NB4 (cell line): ENCODE results near the gene RPL19.

Experiments used
- DNase-seq: peaks from one replicate; pipeline ENCODE4 v3.0.0; 2010; ENCODE audit warnings: low read depth
- H3K4me3 ChIP-seq: one replicate; pipeline ENCODE4 v1.5.1; 2011; ENCODE audit warnings: mild to moderate bottlenecking, low read depth, low read length, moderate library complexity
- CTCF ChIP-seq: IDR thresholded peaks from one replicate; pipeline ENCODE4 v1.5.1; 2012; ENCODE audit warnings: low read depth, low read length
- MAX ChIP-seq: IDR thresholded peaks from 2 replicates; pipeline ENCODE4 v1.6.1; 2011; ENCODE audit warnings: low read depth, low read length
- MYC ChIP-seq: IDR thresholded peaks from 2 replicates; pipeline ENCODE4 v1.6.1; 2011; ENCODE audit warnings: low read depth, low read length
- POLR2A ChIP-seq: IDR thresholded peaks from 2 replicates; pipeline ENCODE4 v1.6.1; 2011; ENCODE audit warnings: mild to moderate bottlenecking; ENCODE audit not compliant: insufficient read length; ENCODE audit errors: extremely low read depth

RPL19 gene

DNA sequence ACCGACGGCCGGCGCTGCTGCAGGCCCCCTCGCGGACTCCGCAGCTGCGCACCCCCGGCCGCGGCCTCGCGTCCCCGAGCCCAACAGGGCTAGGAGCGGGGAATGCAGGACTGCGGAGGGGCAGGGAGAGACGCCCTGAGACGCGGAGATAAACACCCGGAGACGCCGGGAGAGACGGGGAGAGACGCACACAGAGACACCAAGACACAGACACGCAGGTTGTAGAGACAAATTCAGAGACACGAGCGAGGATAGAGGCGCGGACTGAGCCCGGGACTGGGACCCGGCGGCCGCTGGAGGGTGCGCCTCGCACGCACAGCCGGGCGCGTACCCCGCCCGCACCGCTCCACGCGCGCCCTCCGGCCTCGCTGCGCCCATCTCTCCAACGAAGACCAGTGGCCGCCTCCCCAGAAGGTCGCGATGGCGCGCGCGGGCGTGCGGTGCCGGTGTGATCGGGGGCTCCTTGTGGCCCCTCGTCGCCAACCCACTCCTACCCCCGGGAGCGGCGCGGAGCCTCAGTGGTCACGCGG lies 24.8 kb downstream of the RPL19 start:
- H3K4me3 ChIP-seq: no peak overlapping the region
- no peak for DNase-seq
- TF ChIP-seq POLR2A (no peak), MYC (no peak), MAX (no peak), CTCF (no peak)

GRCh38 chr17:39225308-39225958 lies 25.4 kb downstream of the RPL19 start, which contains the start of gene STAC2:
Gene STAC2, minus strand, starts transcription at chr17:39225945. Its CDS starts 443 bp downstream, at chr17:39225502.
- DNase-seq: no peak
- no peak for TF ChIP-seq POLR2A
- no peak for TF ChIP-seq MAX
- TF ChIP-seq CTCF: no peak
- TF ChIP-seq MYC: no peak
- H3K4me3 ChIP-seq: no peak within 1 kb of the TSS

DNA sequence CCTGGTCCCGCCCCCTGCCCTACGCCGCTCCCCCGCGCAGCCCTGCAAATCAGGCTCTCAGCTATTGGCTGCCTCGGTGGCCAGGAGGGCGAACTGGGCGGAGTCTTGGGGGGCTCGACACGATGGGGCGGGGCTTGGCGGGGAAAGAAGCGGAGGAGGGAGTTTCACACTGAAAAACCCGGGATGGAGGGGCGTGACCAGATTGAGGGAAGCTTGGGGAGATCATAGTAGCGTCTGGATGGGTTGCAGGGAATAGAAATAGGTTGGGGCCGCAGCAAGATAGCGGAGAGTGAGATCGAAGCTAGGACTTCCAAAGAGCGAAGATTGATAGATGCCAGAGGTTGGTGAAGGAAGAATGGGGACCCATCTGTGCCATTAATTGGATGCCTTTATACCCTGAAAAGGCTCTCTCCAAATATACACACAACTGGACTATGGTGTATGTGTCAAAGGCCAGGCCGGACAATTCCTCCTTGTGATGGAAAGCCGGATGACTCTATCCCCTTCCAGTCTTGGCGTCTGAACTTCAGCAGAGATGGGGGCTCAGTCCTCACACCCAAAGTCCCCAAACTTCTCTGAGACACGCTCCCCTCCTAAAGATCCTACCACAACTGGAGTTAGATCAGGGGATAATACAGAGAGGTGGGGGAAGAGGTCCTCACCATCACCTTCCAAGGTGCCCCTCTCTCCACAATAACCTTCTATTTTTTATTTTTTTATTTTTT lies 26.0 kb downstream of the RPL19 start:
- H3K4me3 ChIP-seq: no peak overlapping the region
- TF ChIP-seq CTCF (no peak), MYC (no peak), MAX (no peak), POLR2A (no peak)
- DNase-seq: no peak

DNA sequence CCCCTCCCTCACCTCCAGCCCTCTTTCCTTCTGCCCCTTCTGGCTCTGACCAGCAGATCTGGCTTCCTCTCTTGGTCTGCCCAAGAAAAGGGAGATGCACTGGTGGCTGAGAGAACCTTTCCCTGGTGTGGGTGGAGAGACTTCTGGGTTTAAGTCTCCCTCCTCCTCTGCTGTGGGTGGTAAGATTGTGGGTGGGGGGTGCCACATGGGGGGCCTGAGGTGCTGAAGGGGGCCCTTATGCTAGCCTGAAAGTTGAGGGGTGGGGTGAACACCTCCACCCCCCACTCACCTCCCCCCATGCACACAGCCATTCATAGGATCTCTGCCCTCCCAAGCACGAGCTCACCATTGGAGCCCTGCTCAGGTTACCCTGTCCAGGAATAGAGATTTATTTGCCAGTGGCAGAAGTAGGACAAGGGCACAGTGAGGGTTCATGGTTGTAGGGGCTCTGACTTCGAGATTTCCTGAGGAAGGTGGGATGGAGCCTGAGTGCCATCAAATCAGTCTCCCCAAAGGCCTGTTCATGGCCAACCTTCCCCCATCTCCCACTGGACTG lies 27.4 kb downstream of the RPL19 start:
- no peak overlapping the region for H3K4me3 ChIP-seq
- TF ChIP-seq POLR2A: no peak
- no peak for TF ChIP-seq MAX
- TF ChIP-seq CTCF: no peak
- TF ChIP-seq MYC: no peak
- no peak for DNase-seq

DNA sequence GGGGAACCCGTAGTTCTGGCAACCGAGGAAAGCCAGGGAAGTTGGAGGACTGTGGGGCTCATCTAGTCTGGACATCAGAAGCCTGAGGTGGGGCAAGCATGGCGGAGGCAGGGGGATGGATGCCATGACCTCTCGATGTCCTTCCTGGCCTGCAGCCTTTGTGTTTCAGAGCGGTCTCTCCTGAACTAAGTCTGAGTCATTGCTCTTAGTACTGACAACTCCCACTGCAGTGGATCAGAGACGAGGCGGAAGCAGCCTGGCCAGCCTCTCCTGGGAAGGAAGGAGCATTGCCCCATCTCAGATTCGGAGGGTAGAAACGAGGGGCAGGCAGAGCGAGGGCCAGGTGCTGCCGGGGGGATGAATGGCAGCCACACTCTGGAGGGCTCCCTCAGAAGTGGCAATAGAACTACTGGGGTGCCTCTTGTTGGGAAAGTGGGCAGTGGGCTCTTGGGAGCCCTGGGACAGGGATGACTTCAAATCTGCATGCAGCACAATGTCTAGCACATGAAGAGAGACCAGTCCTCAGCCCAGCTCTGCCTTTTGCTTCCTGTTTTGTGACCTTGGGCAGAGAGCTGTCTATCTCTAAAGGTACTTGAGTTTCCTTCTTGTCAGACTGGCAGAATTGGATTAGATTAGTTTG lies 29.3 kb downstream of the RPL19 start:
- DNase-seq: peak; percentile 91
- no peak for TF ChIP-seq CTCF
- TF ChIP-seq POLR2A: no peak
- TF ChIP-seq MAX: no peak
- TF ChIP-seq MYC: no peak
- peak overlapping the region; percentile 3 for H3K4me3 ChIP-seq
